ENCODE results near the gene ZGPAT.

DNA sequence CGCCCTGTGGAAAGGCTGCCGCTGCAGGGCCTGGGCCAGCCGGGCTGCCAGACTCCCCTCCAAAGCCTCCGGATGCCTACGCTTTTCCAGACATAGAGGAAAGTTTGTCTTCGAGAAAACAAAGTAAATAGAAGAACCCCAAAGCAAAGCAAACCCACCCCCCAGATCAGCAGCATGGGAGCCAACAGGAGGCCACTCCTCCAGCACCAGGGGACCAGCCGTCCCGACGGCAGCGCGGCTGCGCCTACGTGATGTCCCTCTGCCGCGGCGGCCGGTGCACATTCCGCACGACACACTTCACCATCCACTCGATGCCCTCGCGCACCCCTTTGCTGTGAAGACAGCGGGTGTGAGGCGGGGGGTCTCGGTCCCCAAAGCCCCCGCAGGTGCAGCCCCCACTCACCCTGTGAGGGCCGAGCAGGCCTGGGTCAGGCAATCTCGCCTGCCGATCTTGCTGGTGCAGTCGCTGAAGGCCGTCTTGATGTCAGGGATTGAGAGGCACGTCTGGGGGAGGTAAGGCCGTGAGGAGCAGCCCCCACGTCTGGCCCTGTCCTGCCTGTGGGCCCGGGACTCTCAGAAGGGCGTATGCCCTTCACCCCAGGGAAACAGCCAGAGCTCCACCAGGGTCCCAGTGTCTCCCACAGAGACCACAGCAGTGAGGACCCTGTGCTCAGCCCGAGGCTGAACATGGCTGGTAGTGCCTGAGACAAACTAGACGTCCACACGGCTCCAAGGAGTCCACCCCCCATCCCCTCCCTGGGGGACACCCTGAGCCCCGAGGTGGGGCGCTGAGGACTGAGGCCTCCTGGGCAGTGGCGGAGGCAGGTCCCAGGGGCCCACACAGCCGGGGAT lies 7.4 kb upstream of the ZGPAT start:
- TF ChIP-seq, protein P1, sequence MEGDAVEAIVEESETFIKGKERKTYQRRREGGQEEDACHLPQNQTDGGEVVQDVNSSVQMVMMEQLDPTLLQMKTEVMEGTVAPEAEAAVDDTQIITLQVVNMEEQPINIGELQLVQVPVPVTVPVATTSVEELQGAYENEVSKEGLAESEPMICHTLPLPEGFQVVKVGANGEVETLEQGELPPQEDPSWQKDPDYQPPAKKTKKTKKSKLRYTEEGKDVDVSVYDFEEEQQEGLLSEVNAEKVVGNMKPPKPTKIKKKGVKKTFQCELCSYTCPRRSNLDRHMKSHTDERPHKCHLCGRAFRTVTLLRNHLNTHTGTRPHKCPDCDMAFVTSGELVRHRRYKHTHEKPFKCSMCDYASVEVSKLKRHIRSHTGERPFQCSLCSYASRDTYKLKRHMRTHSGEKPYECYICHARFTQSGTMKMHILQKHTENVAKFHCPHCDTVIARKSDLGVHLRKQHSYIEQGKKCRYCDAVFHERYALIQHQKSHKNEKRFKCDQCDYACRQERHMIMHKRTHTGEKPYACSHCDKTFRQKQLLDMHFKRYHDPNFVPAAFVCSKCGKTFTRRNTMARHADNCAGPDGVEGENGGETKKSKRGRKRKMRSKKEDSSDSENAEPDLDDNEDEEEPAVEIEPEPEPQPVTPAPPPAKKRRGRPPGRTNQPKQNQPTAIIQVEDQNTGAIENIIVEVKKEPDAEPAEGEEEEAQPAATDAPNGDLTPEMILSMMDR (IDR thresholded peaks at IDR 0.05; ENCODE audit: low read depth, low read length) = no peak
- TF ChIP-seq EZH2phosphoT487 (IDR thresholded peaks at IDR 0.05; ENCODE audit: low read depth) = no peak
